GM23248 (cell line): ENCODE measurements around the gene ENPEP. TPM values are rescaled to one million over a fixed set of nuclear protein-coding genes. Genes with fewer than 3 reads are reported as not detected.

ENCODE experiments used
- DNase-seq: peaks from one replicate; pipeline ENCODE4 v3.0.0-alpha.2; 2015
- H2AFZ ChIP-seq: fragments of 200-600 bp; sonication (generic); 2 replicates; pipeline ENCODE4 v1.6.1; 2016; ENCODE audit warnings: antibody characterized with exemption
- H3F3A ChIP-seq: fragments of 200-600 bp; sonication (generic); 2 replicates; pipeline ENCODE4 v1.6.1; 2016; ENCODE audit warnings: mild to moderate bottlenecking, antibody characterized with exemption, mixed run types; ENCODE audit not compliant: insufficient read depth
- H3K27ac ChIP-seq: fragments of 200-600 bp; sonication (generic); 2 replicates; pipeline ENCODE4 v1.5.1; 2016; ENCODE audit warnings: mild to moderate bottlenecking
- H3K27me3 ChIP-seq: fragments of 200-600 bp; sonication (generic); replicated peaks from 2 replicates; pipeline ENCODE4 v1.6.1; 2016; ENCODE audit warnings: mild to moderate bottlenecking; ENCODE audit not compliant: insufficient read depth
- H3K36me3 ChIP-seq: fragments of 200-600 bp; sonication (generic); 2 replicates; pipeline ENCODE4 v1.6.1; 2016; ENCODE audit warnings: low read depth, mild to moderate bottlenecking
- H3K4me1 ChIP-seq: fragments of 200-600 bp; sonication (generic); 2 replicates; pipeline ENCODE4 v1.6.1; 2016; ENCODE audit warnings: mild to moderate bottlenecking; ENCODE audit not compliant: insufficient read depth
- H3K4me2 ChIP-seq: fragments of 200-600 bp; sonication (generic); one replicate; pipeline ENCODE4 v1.6.1; 2016; ENCODE audit warnings: mild to moderate bottlenecking; ENCODE audit not compliant: unreplicated experiment
- H3K4me3 ChIP-seq: fragments of 200-600 bp; sonication (generic); 2 replicates; pipeline ENCODE4 v1.5.1; 2016; ENCODE audit warnings: mild to moderate bottlenecking
- H3K79me2 ChIP-seq: fragments of 200-600 bp; sonication (generic); 2 replicates; pipeline ENCODE4 v1.6.1; 2016; ENCODE audit warnings: mild to moderate bottlenecking; ENCODE audit not compliant: insufficient read depth
- H3K9ac ChIP-seq: fragments of 200-600 bp; sonication (generic); 2 replicates; pipeline ENCODE4 v1.6.1; 2016; ENCODE audit warnings: mild to moderate bottlenecking
- H3K9me2 ChIP-seq: fragments of 200-600 bp; sonication (generic); 2 replicates; pipeline ENCODE4 v1.6.1; 2016; ENCODE audit warnings: mixed run types, mild to moderate bottlenecking, moderate library complexity; ENCODE audit not compliant: insufficient read depth
- H3K9me3 ChIP-seq: fragments of 200-600 bp; sonication (generic); one replicate; pipeline ENCODE4 v1.6.1; 2017; ENCODE audit warnings: low read depth
- H4K20me1 ChIP-seq: fragments of 200-600 bp; sonication (generic); 2 replicates; pipeline ENCODE4 v1.6.0; 2016; ENCODE audit not compliant: insufficient read depth
- EZH2 ChIP-seq: fragments of 200-600 bp; sonication (generic); IDR thresholded peaks from 2 replicates; pipeline ENCODE4 v1.6.1; 2018; ENCODE audit warnings: antibody characterized with exemption, mild to moderate bottlenecking; ENCODE audit not compliant: insufficient read depth, poor library complexity, severe bottlenecking
- EZH2phosphoT487 ChIP-seq: fragments of 200-600 bp; sonication (generic); IDR thresholded peaks from 2 replicates; pipeline ENCODE4 v1.6.1; 2018; ENCODE audit warnings: antibody characterized with exemption, moderate library complexity, mild to moderate bottlenecking, low read depth; ENCODE audit not compliant: insufficient read depth
- WGBS, 2 experiments: methylation state at CpG; one replicate each; pipeline ENCODE4 v1.1.6; 2015 to 2017; ENCODE audit warnings: low lambda C conversion rate in 2 of 2, low coverage in 1 of 2; ENCODE audit errors: missing lambda C conversion rate in 2 of 2; 5-methylcytosine and 5-hydroxymethylcytosine counted together
- in situ Hi-C: fragments of 300-500 bp; cut with MboI; formaldehyde crosslinking; loops from 2 replicates; pipeline ENCODE4 v1.15.0; 2020
- polyA plus RNA-seq: library from polyadenylated mRNA; unstranded; fragments of >200 nt; fragmentation: Nextera tagmentation; extraction: Ambion mirVana; gene quantifications from 2 replicates; pipeline ENCODE4 v1.2.1, GENCODE V29; 2016
- small RNA-seq: library from RNA; depleted of rRNA; stranded (forward); fragments of <200 nt; gene quantifications from one replicate; pipeline ENCODE3, GENCODE V24; 2014; ENCODE audit warnings: low read depth, low replicate concordance
- total RNA-seq: library from RNA; depleted of rRNA; stranded (reverse); fragments of >200 nt; shearing (Covaris generic); gene quantifications from 2 replicates; pipeline ENCODE4 v1.2.3, GENCODE V29; 2014; rRNA removed

ENPEP gene
- total and polyA plus RNA-seq, 2 experiments from 2014 or later: 0.11 TPM

- WGBS, 2 experiments: 67 to 69% methylated on average over 27 of the region's 27 CpGs
These were observed 138.4 kb downstream of the ENPEP start for GRCh38 chr4:110614173-110614963.

More at GRCh38 chr4:110614173-110614963, 138.4 kb downstream of the ENPEP start:
- H3K4me1 ChIP-seq: no peaks in the 10 kb centered on the region
- no peak overlapping the region for H3K4me3 ChIP-seq
- no peaks in the 10 kb centered on the region for H3K79me2 ChIP-seq
- no peak overlapping the region for H3K27ac ChIP-seq
- no peak overlapping the region for H2AFZ ChIP-seq
- H3K27me3 ChIP-seq: peaks cover 8% of the 10 kb centered on the region; the same call in 1 of the 2 replicates
- H3F3A ChIP-seq: no peaks in the 10 kb centered on the region
- in situ Hi-C loops: no loop called here
- H3K9ac ChIP-seq: no peak overlapping the region
- no peaks in the 10 kb centered on the region for H3K9me3 ChIP-seq
- H3K4me2 ChIP-seq: no peak overlapping the region
- no peaks in the 10 kb centered on the region for H3K9me2 ChIP-seq
- no peaks in the 10 kb centered on the region for H4K20me1 ChIP-seq
- no peaks in the 10 kb centered on the region for H3K36me3 ChIP-seq
- DNase-seq: no peak
- TF ChIP-seq EZH2phosphoT487 (no peak), EZH2 (no peak)

Small RNA genes lying within 50 kb of the gene (small RNA-seq; reads per million reads assigned to genes)
- gene RF00494: not detected

Other genes starting within 250 kb of the ENPEP start
- 4.3 and 5.8 TPM in 2 replicates for gene PITX2, start 146.9 kb downstream of the ENPEP start, total RNA-seq
- gene PITX2, start 146.9 kb downstream of the ENPEP start, polyA plus RNA-seq: 5.6 and 5.8 TPM in 2 replicates